Body of pancreas (tissue), 4 donors: ENCODE data around the gene BRCA1. TPM values are rescaled to one million over a fixed set of nuclear protein-coding genes. Genes with fewer than 3 reads are reported as not detected.

Source experiments
- ATAC-seq: fragments of 150-250 bp; one replicate; pipeline ENCODE4 v1.9.1; 2016
- DNase-seq, 4 donors: peaks; one replicate each; pipeline ENCODE4 v3.0.0-alpha.2; 2019
- H3K27ac ChIP-seq, 4 donors: fragments of 200-600 bp; sonication (generic); 1 replicate in 3 of 4; 2 replicates in 1 of 4; pipeline versions ENCODE4 v1.5.1 to v1.6.1; 2016 to 2019; ENCODE audit warnings: mild to moderate bottlenecking in 1 of 4, mixed read lengths in 1 of 4, moderate library complexity in 1 of 4
- H3K27me3 ChIP-seq, 2 donors: fragments of 200-600 bp; sonication (generic); one replicate each; pipeline ENCODE4 v1.6.0; 2016; ENCODE audit warnings: mild to moderate bottlenecking in 1 of 2
- H3K36me3 ChIP-seq, 2 donors: fragments of 200-600 bp; sonication (generic); replicated peaks in 1 of 2; 2 replicates each; pipeline ENCODE4 v1.5.1; 2016; ENCODE audit warnings: low read depth in 2 of 2; ENCODE audit not compliant: insufficient read depth in 1 of 2
- H3K4me1 ChIP-seq: fragments of 200-600 bp; sonication (generic); one replicate; pipeline ENCODE4 v1.6.0; 2016
- H3K4me3 ChIP-seq, 2 donors: fragments of 200-600 bp; sonication (generic); 1 replicate in 1 of 2; 2 replicates in 1 of 2; pipeline ENCODE4 v1.5.1; 2016 to 2019
- H3K9me3 ChIP-seq, 3 donors: fragments of 200-600 bp; sonication (generic); 1 replicate in 2 of 3; 2 replicates in 1 of 3; pipeline ENCODE4 v1.5.1; 2016
- POLR2A ChIP-seq, 3 donors: fragments of 450-650 bp; IDR thresholded peaks; one replicate each; pipeline ENCODE4 v1.6.1; 2016; ENCODE audit warnings: antibody characterized with exemption in 3 of 3, mild to moderate bottlenecking in 2 of 3
- WGBS, 2 donors: methylation state at CpG; one replicate each; pipeline ENCODE4 v1.1.5; 2017; 5-methylcytosine and 5-hydroxymethylcytosine counted together
- intact Hi-C: fragments of 100-400 bp; cut with DNase I; formaldehyde crosslinking; loops from one replicate; pipeline ENCODE4 v1.15.1; 2023
- total RNA-seq, 2 donors: library from RNA; depleted of rRNA; stranded (reverse); fragments of >200 nt; gene quantifications; one replicate each; pipeline ENCODE4 v1.1.0, GENCODE V29; 2016
- TF ChIP-seq, protein P1 (sequence below), 7 experiments: fragments of 450-650 bp in 4 of 7; fragments of 200-600 bp in 3 of 7; sonication (generic) in 3 of 7; IDR thresholded peaks; one replicate each; pipeline ENCODE4 v1.5.1; 2016 to 2019; ENCODE audit warnings: antibody characterized with exemption in 7 of 7

The BRCA1 gene
- total RNA-seq, 2 donors from 2014 or later, result 2.6 to 7.6 TPM

- TF ChIP-seq, protein P1, sequence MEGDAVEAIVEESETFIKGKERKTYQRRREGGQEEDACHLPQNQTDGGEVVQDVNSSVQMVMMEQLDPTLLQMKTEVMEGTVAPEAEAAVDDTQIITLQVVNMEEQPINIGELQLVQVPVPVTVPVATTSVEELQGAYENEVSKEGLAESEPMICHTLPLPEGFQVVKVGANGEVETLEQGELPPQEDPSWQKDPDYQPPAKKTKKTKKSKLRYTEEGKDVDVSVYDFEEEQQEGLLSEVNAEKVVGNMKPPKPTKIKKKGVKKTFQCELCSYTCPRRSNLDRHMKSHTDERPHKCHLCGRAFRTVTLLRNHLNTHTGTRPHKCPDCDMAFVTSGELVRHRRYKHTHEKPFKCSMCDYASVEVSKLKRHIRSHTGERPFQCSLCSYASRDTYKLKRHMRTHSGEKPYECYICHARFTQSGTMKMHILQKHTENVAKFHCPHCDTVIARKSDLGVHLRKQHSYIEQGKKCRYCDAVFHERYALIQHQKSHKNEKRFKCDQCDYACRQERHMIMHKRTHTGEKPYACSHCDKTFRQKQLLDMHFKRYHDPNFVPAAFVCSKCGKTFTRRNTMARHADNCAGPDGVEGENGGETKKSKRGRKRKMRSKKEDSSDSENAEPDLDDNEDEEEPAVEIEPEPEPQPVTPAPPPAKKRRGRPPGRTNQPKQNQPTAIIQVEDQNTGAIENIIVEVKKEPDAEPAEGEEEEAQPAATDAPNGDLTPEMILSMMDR (IDR thresholded peaks at IDR 0.05), result no peak
- TF ChIP-seq POLR2A (IDR thresholded peaks at IDR 0.05), result no peak
- intact Hi-C loops, result no loop called here
- Histone ChIP-seq H3K27ac (no peak overlapping the region), H3K36me3 (no peaks in the 10 kb centered on the region), H3K4me3 (no peak overlapping the region), H3K27me3 (no peaks in the 10 kb centered on the region), H3K4me1 (no peaks in the 10 kb centered on the region), H3K9me3 (no peaks in the 10 kb centered on the region)
- ATAC-seq (no peak), DNase-seq (no peak)
- WGBS, 2 donors, result 67 to 77% methylated on average over 6 of the region's 6 CpGs
Measured at GRCh38 chr17:43030137-43030767, 94.9 kb downstream of the BRCA1 start.

DNA sequence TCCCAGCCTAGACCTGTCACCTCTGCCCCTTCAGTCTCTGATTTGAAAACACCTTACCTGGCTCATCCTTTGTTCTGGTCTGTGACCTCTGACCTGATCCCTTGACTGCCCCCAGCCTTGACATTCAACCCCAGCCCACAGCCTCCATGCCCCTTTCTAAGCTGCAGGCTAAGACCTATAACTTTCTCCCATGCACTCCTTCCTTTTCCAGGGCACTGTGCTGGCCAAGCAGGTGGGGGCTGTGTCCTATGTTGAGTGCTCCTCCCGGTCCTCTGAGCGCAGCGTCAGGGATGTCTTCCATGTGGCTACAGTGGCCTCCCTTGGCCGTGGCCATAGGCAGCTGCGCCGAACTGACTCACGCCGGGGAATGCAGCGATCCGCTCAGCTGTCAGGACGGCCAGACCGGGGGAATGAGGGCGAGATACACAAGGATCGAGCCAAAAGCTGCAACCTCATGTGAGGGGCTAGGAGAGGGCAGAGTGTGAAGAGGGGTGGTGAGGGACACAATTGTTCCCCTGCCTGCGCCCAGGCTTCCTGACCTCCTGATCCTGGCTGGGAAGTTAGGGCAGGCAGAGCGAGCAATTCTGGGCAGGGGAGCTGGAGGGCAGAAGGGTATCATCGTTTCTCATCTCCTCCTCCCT, 96.8 kb downstream of the BRCA1 start:
- ATAC-seq (no peak), DNase-seq (no peak)
- Histone ChIP-seq H3K27me3 (no peaks in the 10 kb centered on the region), H3K4me1 (peaks cover 8% of the 10 kb centered on the region), H3K27ac (no peak overlapping the region), H3K36me3 (no peaks in the 10 kb centered on the region), H3K9me3 (no peaks in the 10 kb centered on the region), H3K4me3 (no peak overlapping the region)
- intact Hi-C loops, result loop anchor here (10.0 kb wide), 2 partner anchors 106 to 286 kb away; no protein-coding TSS in a partner anchor
- 74 to 76% methylated on average over 17 of the region's 17 CpGs for WGBS, 2 donors
- no peak for TF ChIP-seq POLR2A (IDR thresholded peaks at IDR 0.05)
- TF ChIP-seq, protein P1 (IDR thresholded peaks at IDR 0.05), result no peak

DNA sequence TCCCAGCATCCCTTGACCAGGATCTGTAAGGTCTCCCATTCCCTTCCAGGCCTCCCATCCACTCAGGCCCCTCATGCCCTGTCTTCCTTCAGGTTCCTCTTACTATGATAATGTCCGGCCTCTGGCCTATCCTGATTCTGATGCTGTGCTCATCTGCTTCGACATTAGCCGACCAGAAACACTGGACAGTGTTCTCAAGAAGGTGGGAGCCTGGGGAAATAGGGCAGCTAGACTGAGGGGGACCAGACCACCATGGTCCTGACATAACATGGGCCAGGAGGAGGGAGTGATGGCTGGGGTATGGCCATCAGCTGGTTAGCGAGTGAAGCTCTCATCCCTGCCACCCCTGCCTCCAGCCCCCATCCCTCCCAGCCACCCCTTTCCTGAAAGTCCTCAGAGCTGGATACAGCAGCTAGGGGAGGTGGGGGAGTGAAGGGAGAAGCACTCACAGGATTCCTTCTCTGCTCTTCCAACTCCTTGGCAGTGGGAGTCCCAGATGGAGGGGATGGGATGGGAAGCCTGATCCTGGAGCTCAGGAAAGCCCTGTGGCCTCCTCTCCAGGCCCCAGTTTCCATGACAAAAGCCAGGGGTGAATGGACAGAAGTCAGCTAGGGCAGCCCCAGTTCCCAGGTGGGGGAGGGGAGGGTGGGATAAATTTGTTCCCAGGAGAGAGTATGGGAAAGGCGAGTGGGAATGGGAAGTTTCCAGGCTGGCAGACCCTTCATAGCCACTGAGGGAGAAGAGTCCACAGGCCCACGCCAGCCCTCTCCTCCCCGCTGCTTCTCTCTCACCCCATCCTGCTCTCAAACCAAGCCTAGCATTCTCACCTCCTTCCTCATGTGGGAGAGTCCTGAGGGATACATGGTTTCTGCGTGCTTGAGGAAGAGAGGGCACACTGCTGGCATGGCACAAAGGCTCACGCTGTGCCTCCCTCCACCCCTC, 97.8 kb downstream of the BRCA1 start:
- Histone ChIP-seq H3K4me3 (no peak overlapping the region), H3K9me3 (no peaks in the 10 kb centered on the region), H3K4me1 (peaks cover 13% of the 10 kb centered on the region), H3K36me3 (no peaks in the 10 kb centered on the region), H3K27ac (no peak overlapping the region), H3K27me3 (no peaks in the 10 kb centered on the region)
- TF ChIP-seq, protein P1 (IDR thresholded peaks at IDR 0.05), result no peak
- no peak for TF ChIP-seq POLR2A (IDR thresholded peaks at IDR 0.05)
- DNase-seq, result no peak
- WGBS, 2 donors, result 61 to 66% methylated on average over 8 to 9 of the region's 9 CpGs
- no peak for ATAC-seq
- intact Hi-C loops, result loop anchor here (10.0 kb wide), 2 partner anchors 107 to 287 kb away; no protein-coding TSS in a partner anchor

DNA sequence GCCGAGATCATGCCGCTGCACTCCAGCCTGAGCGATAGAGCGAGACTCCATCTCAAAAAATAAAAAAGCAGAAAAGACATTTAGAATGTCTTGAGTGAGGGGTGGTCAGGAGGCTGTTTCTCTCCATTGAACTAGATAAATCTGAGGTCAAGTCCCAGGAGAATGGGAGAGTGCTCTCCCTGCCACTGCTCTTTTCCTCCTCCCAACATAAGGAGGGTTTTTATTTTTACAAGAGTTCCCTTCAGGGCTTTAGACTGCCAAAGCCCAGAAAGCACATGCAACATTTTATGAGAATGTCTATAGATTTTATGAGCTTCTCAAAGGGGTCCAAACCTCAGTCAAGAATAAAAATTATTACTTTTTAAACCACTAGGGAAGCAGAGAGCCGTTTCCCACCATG, 98.6 kb downstream of the BRCA1 start:
- no peak for ATAC-seq
- Histone ChIP-seq H3K36me3 (no peaks in the 10 kb centered on the region), H3K27me3 (no peaks in the 10 kb centered on the region), H3K9me3 (no peaks in the 10 kb centered on the region), H3K27ac (no peak overlapping the region), H3K4me1 (peaks cover 13% of the 10 kb centered on the region), H3K4me3 (no peak overlapping the region)
- TF ChIP-seq, protein P1 (IDR thresholded peaks at IDR 0.05), result no peak
- TF ChIP-seq POLR2A (IDR thresholded peaks at IDR 0.05), result no peak
- WGBS, 2 donors, result 61 to 65% methylated on average over 5 of the region's 5 CpGs
- intact Hi-C loops, result loop anchor here (10.0 kb wide), 2 partner anchors 108 to 288 kb away; no protein-coding TSS in a partner anchor
- DNase-seq, result no peak
